ENCODE measurements around the gene GIPR.
A peak's percentile ranks its signal among the peaks of the same experiment; 100 is the strongest.
"Not testable (repeated sequence)": the region's sequence is repeated elsewhere in the genome, so short reads cannot be mapped to it uniquely, and the experiment has no call there.

Gene GIPR

DNA sequence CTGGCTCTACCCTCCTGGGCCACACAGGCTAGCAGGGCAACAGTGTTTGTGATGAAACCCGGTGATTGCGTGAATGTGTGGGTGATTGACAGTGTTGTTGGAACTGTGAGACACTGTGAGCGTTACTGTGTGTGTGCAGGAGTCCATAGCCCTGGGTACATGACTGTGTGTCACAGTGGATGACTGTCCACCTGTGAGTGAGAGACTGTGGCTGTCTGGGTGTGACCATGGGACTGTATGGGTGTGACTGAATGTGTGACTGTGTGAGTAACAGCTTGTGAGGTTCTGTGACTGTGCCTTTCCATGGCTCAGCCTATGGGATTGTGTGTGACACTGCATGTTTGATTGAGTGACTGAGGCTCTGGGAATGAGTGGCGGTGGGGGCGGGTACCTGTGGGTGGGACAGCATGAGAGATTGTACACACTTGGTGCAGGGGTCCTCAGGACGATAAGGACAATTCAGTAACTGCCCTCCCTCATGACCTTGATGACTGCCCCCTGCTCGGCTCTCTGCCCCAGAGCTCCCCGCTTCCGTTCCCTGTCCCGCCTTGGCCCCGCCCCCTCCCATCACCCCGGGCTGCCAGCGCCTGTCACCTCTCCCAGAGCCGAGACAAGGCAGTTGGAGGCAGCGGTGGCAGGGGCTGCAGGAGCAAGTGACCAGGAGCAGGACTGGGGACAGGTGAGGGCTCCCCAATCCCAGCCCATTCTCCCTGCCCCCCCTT lies at the start of gene GIPR:
TSS of gene GIPR (plus strand) at position 602 of the 722 bp plus-strand sequence. CDS start 1,300 bp downstream, outside the sequence.
- Histone ChIP-seq H3K27ac (no peak within 1 kb of the TSS), H3K9me3 (no peaks in the 10 kb centered on the region), H3K36me3 (no peaks in the 10 kb centered on the region), H3K9ac (peak within 1 kb of the TSS; percentile 13; the same call in 1 of the 2 replicates), H3K27me3 (peaks cover 62% of the 10 kb centered on the region), H3K4me2 (peak within 1 kb of the TSS; percentile 92), H3K4me3 (peak within 1 kb of the TSS; percentile 59), H4K20me1 (peaks cover 11% of the 10 kb centered on the region; the same call in 1 of the 2 replicates), H3K4me1 (peaks cover 37% of the 10 kb centered on the region)
- no peak for TF ChIP-seq Cebpa-rat (IDR thresholded peaks at IDR 0.05)

- H3K4me3 ChIP-seq: no peak overlapping the region
- TF ChIP-seq Cebpa-rat (IDR thresholded peaks at IDR 0.05): no peak
- H3K36me3 ChIP-seq: peaks cover 95% of the 10 kb centered on the region
- peaks cover 4% of the 10 kb centered on the region for H3K4me1 ChIP-seq
- H3K9me3 ChIP-seq: no peaks in the 10 kb centered on the region
- H4K20me1 ChIP-seq: no peaks in the 10 kb centered on the region
- H3K4me2 ChIP-seq: no peak overlapping the region
- no peak overlapping the region for H3K27ac ChIP-seq
- no peaks in the 10 kb centered on the region for H3K27me3 ChIP-seq
- H3K9ac ChIP-seq: no peak overlapping the region
These were observed 46.6 kb upstream of the GIPR start for GRCh38 chr19:45621389-45621788.

DNA sequence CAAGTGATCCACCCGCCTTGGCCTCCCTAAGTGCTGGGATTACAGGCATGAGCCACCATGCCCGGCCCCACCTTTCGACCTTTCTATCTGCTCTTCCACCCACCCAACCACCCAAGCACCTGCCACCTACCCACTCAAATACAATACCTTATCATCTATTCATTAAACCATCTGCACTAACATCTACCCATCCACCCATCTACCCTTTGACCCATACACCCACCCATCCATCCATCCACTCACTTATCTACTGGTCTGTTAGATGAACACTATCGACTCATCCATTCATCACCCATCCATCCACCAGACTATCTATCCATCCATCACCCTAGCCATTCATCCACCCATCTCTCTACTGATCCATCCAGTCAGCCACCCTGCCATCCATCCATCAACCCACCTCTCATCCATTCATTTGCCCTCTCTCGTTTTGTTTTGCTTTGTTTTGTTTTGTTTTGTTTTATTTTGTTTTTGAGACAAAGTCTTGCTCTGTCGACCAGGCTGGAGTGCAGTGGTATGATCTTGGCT lies 46.0 kb upstream of the GIPR start:
- TF ChIP-seq Cebpa-rat (IDR thresholded peaks at IDR 0.05): no peak
- no peaks in the 10 kb centered on the region for H3K9me3 ChIP-seq
- H3K27me3 ChIP-seq: no peaks in the 10 kb centered on the region
- no peak overlapping the region for H3K4me2 ChIP-seq
- no peak overlapping the region for H3K27ac ChIP-seq
- H3K4me1 ChIP-seq: no peaks in the 10 kb centered on the region
- H4K20me1 ChIP-seq: no peaks in the 10 kb centered on the region
- no peak overlapping the region for H3K4me3 ChIP-seq
- H3K36me3 ChIP-seq: peaks cover 95% of the 10 kb centered on the region
- H3K9ac ChIP-seq: no peak overlapping the region

- peaks cover 99% of the 10 kb centered on the region for H3K36me3 ChIP-seq
- H3K27me3 ChIP-seq: no peaks in the 10 kb centered on the region
- no peak for TF ChIP-seq Cebpa-rat (IDR thresholded peaks at IDR 0.05)
- H3K4me1 ChIP-seq: no peaks in the 10 kb centered on the region
- H3K4me2 ChIP-seq: no peak overlapping the region
- no peak overlapping the region for H3K27ac ChIP-seq
- no peak overlapping the region for H3K9ac ChIP-seq
- no peak overlapping the region for H3K4me3 ChIP-seq
- no peaks in the 10 kb centered on the region for H4K20me1 ChIP-seq
- H3K9me3 ChIP-seq: no peaks in the 10 kb centered on the region
These were observed 44.0 kb upstream of the GIPR start for GRCh38 chr19:45623984-45624383.

DNA sequence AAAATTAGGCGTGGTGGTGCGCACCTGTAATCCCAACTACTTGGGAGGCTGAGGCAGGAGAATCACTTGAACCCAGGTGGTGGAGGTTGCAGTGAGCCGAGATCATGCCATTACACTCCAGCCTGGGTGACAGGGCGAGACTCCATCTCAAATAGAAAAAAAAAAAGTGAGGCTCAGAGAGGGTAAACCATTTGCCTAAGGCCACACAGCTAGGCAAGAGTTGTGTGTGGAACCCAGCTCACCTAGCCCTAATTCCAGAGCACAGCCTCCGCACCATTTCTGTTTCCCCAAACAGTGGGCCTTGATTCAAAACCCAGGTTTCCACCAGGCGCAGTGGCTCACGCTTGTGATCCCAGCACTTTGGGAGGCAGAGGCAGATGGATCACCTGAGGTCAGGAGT lies 39.8 kb upstream of the GIPR start:
- H3K27me3 ChIP-seq, H3K9ac ChIP-seq, H3K4me1 ChIP-seq, H3K27ac ChIP-seq, H3K4me2 ChIP-seq, H3K9me3 ChIP-seq, H3K4me3 ChIP-seq, H4K20me1 ChIP-seq: not testable (repeated sequence)
- H3K36me3 ChIP-seq: peaks cover 72% of the 10 kb centered on the region

DNA sequence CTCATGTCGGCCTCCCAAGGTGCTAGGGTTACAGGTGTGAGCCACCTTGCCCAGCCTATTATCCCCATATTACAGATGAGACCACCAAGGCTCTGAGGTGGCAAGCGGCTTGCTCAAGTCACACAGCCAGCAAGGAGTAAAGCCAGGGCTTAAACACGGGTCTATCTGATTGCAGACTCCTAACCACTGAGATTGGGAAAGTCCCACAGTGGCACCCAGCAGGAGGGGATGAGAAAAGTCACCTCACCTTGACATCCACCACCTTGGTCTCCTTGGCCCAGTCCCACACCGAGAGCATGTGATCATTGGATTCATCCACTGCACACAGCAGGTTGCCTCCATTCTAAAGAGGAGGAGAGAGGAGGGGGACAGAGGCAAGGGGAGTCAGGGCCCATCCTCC lies 38.3 kb upstream of the GIPR start:
- H3K27ac ChIP-seq: no peak overlapping the region

GRCh38 chr19:45630463-45630862 lies 37.6 kb upstream of the GIPR start:
- TF ChIP-seq Cebpa-rat (IDR thresholded peaks at IDR 0.05): no peak
- Histone ChIP-seq H3K4me1 (no peaks in the 10 kb centered on the region), H3K4me2 (no peak overlapping the region), H3K9me3 (no peaks in the 10 kb centered on the region), H3K36me3 (peaks cover 51% of the 10 kb centered on the region), H3K9ac (no peak overlapping the region), H3K27ac (no peak overlapping the region), H4K20me1 (no peaks in the 10 kb centered on the region), H3K4me3 (no peak overlapping the region), H3K27me3 (no peaks in the 10 kb centered on the region)

More for the DNA sequence above, 38.3 kb upstream of the GIPR start:
- Histone ChIP-seq H3K27me3 (no peaks in the 10 kb centered on the region), H3K4me3 (no peak overlapping the region), H3K4me1 (no peaks in the 10 kb centered on the region), H3K4me2 (no peak overlapping the region), H3K9me3 (no peaks in the 10 kb centered on the region), H4K20me1 (no peaks in the 10 kb centered on the region), H3K36me3 (peaks cover 58% of the 10 kb centered on the region), H3K9ac (no peak overlapping the region)
- no peak for TF ChIP-seq Cebpa-rat (IDR thresholded peaks at IDR 0.05)

DNA sequence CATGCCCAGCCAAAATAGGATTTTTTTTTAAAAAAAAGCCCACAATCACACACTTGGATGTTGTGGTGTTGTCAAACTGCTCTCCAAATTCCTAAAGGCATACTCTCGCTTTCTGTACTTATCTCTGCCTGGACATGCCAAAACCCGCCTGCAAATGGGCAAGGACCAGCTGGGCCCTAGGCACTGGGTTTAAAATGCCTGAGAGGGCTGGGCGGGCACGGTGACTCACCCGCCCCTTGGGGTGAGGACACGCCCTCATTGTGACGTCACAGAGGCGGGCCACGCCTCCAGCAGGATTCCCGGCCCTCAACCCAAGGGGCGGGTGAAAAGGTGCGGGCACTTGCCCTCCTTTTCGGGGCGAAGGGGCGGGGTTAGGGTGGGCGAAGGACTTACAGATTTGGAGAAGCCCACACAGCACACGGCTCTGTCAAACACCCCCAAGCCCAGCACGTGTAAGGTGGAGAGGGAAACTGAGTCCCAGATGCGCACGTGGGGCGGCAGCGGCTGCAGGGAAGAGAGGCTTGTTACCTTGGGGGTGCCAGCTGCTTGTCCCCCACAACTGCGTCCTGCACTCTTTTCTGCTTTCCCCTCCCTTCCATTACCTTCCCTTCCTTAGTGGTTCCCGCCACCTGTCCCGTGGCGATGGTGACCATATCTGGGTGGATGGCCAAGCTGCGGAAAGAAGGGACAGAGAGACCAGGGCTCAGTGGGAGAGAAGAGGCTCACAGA lies 35.4 kb upstream of the GIPR start:
- Histone ChIP-seq H3K9ac (no peak overlapping the region), H3K4me3 (no peak overlapping the region), H3K27me3 (no peaks in the 10 kb centered on the region), H3K4me2 (no peak overlapping the region), H3K27ac (no peak overlapping the region), H3K9me3 (no peaks in the 10 kb centered on the region), H3K4me1 (no peaks in the 10 kb centered on the region), H4K20me1 (no peaks in the 10 kb centered on the region), H3K36me3 (peaks cover 34% of the 10 kb centered on the region)
- no peak for TF ChIP-seq Cebpa-rat (IDR thresholded peaks at IDR 0.05)

GRCh38 chr19:45636275-45636674 lies 31.7 kb upstream of the GIPR start:
- Histone ChIP-seq H3K9me3 (no peaks in the 10 kb centered on the region), H3K36me3 (0 out of 2 replicates have a peak, but pooled peaks cover 9% of the 10 kb centered on the region), H4K20me1 (no peaks in the 10 kb centered on the region), H3K27me3 (no peaks in the 10 kb centered on the region), H3K4me1 (peaks cover 28% of the 10 kb centered on the region), H3K9ac (no peak overlapping the region), H3K27ac (no peak overlapping the region), H3K4me2 (no peak overlapping the region), H3K4me3 (no peak overlapping the region)
- no peak for TF ChIP-seq Cebpa-rat (IDR thresholded peaks at IDR 0.05)

- no peak overlapping the region for H3K27ac ChIP-seq
These were observed 31.1 kb upstream of the GIPR start for GRCh38 chr19:45636902-45637301.

More at GRCh38 chr19:45636902-45637301, 31.1 kb upstream of the GIPR start:
- no peak overlapping the region for H3K9ac ChIP-seq
- no peak overlapping the region for H3K4me3 ChIP-seq
- no peak overlapping the region for H3K4me2 ChIP-seq
- no peaks in the 10 kb centered on the region for H3K9me3 ChIP-seq
- H4K20me1 ChIP-seq: no peaks in the 10 kb centered on the region
- H3K4me1 ChIP-seq: peaks cover 34% of the 10 kb centered on the region
- H3K27me3 ChIP-seq: no peaks in the 10 kb centered on the region
- TF ChIP-seq Cebpa-rat (IDR thresholded peaks at IDR 0.05): no peak
- 0 out of 2 replicates have a peak, but pooled peaks cover 9% of the 10 kb centered on the region for H3K36me3 ChIP-seq
